K562 (cell line): Measurements from ENCODE around the gene PCDH9. TPM values are rescaled to one million over a fixed set of nuclear protein-coding genes. Genes with fewer than 3 reads are reported as not detected.

Experiments used
- ATAC-seq: fragments of 200-7000 bp; cut with Tn5 transposase; 3 replicates; pipeline ENCODE4 v1.9.1; 2020; ENCODE audit warnings: moderate library complexity
- BruUV-seq: library from RNA; stranded (reverse); fragments of 400-500 nt; replicated peaks from 2 replicates; lab custom pipeline; 2021; lab: Mats Ljungman, UMichigan
- CTCF ChIA-PET: fragments of 300-600 bp; formaldehyde crosslinking; extraction: SDS; loops from one replicate; lab custom pipeline; 2021; ENCODE audit warnings: low intra/inter-chr PET ratio; lab: Yijun Ruan, JAX
- POLR2A ChIA-PET: fragments of 300-600, 350-650 bp; sonication (Branson Sonifier 250); formaldehyde crosslinking; extraction: SDS; loops from one replicate; lab custom pipeline; 2021; ENCODE audit warnings: antibody characterized with exemption, inconsistent platforms; lab: Yijun Ruan, JAX
- DNase-seq, 4 experiments: peaks; one replicate each; pipeline versions ENCODE4 v3.0.0 to v3.0.0-alpha.2; 2011 to 2018; ENCODE audit warnings: low spot score in 3 of 4, mixed read lengths in 3 of 4; ENCODE audit errors: extremely low read depth in 1 of 4
- FAIRE-seq: peaks from 2 replicates; lab custom pipeline; 2011; peaks lifted over from hg19 to GRCh38; lab: Jason Lieb, UNC
- H2AFZ ChIP-seq: 2 replicates; pipeline ENCODE4 v1.6.0; 2011; ENCODE audit warnings: low read depth, low read length, control low read depth, inconsistent platforms
- H3K27ac ChIP-seq: fragments of 200-600 bp; 3 replicates; pipeline ENCODE4 v1.8.0; 2011; ENCODE audit warnings: low read depth, mild to moderate bottlenecking, control low read depth, inconsistent platforms, low read length, moderate library complexity, mixed read lengths; ENCODE audit errors: extremely low read depth
- H3K27me3 ChIP-seq, 2 experiments: fragments of 300-600 bp in 1 of 2; 2 replicates in 1 of 2; 3 replicates in 1 of 2; pipeline versions ENCODE4 v1.6.0 to v1.8.0; 2011; ENCODE audit warnings: inconsistent platforms in 2 of 2, low read length in 2 of 2, mild to moderate bottlenecking in 1 of 2, mixed read lengths in 1 of 2, moderate library complexity in 1 of 2; ENCODE audit not compliant: control insufficient read depth in 2 of 2, insufficient read depth in 2 of 2
- H3K36me3 ChIP-seq: fragments of 300-600 bp; 3 replicates; pipeline ENCODE4 v1.8.0; 2011; ENCODE audit warnings: mild to moderate bottlenecking, low read length, inconsistent platforms; ENCODE audit not compliant: control insufficient read depth, insufficient read depth
- H3K4me1 ChIP-seq, 2 experiments: fragments of 200-600 bp in 1 of 2; replicated peaks in 1 of 2; 2 replicates in 1 of 2; 3 replicates in 1 of 2; pipeline versions ENCODE4 v1.5.1 to v1.8.0; 2011; ENCODE audit warnings: inconsistent platforms in 2 of 2, low read length in 2 of 2, mild to moderate bottlenecking in 1 of 2, mixed read lengths in 1 of 2, moderate library complexity in 1 of 2; ENCODE audit not compliant: control insufficient read depth in 2 of 2, insufficient read depth in 2 of 2
- H3K4me2 ChIP-seq: 2 replicates; pipeline ENCODE4 v1.6.1; 2011; ENCODE audit warnings: low read length, control low read depth, inconsistent platforms, mixed read lengths; ENCODE audit not compliant: insufficient read depth
- H3K4me3 ChIP-seq: fragments of 200-600 bp; sonication (generic), shearing (Covaris generic); 2 replicates; pipeline ENCODE4 v1.5.1; 2016; ENCODE audit warnings: control low read depth, inconsistent platforms
- H3K79me2 ChIP-seq: fragments of 200-600 bp; 3 replicates; pipeline ENCODE4 v1.8.0; 2011; ENCODE audit warnings: low read length, inconsistent platforms; ENCODE audit not compliant: control insufficient read depth, insufficient read depth
- H3K9ac ChIP-seq, 2 experiments: 2 replicates each; pipeline versions ENCODE4 v1.6.0 to v1.6.1; 2011; ENCODE audit warnings: low read depth in 2 of 2, low read length in 2 of 2, control low read depth in 1 of 2, inconsistent platforms in 1 of 2, mild to moderate bottlenecking in 1 of 2, mixed read lengths in 1 of 2; ENCODE audit not compliant: insufficient read depth in 1 of 2
- H3K9me1 ChIP-seq: one replicate; pipeline ENCODE4 v1.6.0; 2011; ENCODE audit warnings: inconsistent platforms, mild to moderate bottlenecking, low read length, moderate library complexity; ENCODE audit not compliant: control insufficient read depth, insufficient read depth
- H3K9me3 ChIP-seq: replicated peaks from 2 replicates; pipeline ENCODE4 v1.5.1; 2011; ENCODE audit warnings: low read depth, low read length, inconsistent platforms; ENCODE audit not compliant: control insufficient read depth, insufficient read depth
- H4K20me1 ChIP-seq: replicated peaks from 2 replicates; pipeline ENCODE4 v1.6.1; 2011; ENCODE audit warnings: low read length, inconsistent platforms, mixed read lengths; ENCODE audit not compliant: control insufficient read depth, insufficient read depth
- CREM ChIP-seq: IDR thresholded peaks from 2 replicates; pipeline ENCODE4 v1.6.1; 2014; ENCODE audit warnings: antibody characterized with exemption, low read depth
- HMGXB4 ChIP-seq: sonication (generic); formaldehyde crosslinking; IDR thresholded peaks from 2 replicates; pipeline ENCODE4 v1.8.1; 2023; ENCODE audit warnings: mild to moderate bottlenecking, missing genetic modification reagents
- ZEB2 ChIP-seq: fragments of 450-650 bp; IDR thresholded peaks from 2 replicates; pipeline ENCODE4 v1.6.1; 2016
- WGBS: fragments of 100-300 bp; shearing (Covaris generic); methylation state at CpG from one replicate; pipeline ENCODE4 v1.1.6; 2016; ENCODE audit warnings: low coverage, mixed read lengths; ENCODE audit not compliant: insufficient coverage; ENCODE audit errors: missing lambda C conversion rate; 5-methylcytosine and 5-hydroxymethylcytosine counted together
- in situ Hi-C: fragments of 300-500 bp; cut with MboI; formaldehyde crosslinking; loops from 4 replicates; pipeline ENCODE4 v1.15.0; 2018; ENCODE audit warnings: inconsistent platforms, mixed read lengths
- intact Hi-C: fragments of 100-400 bp; cut with micrococcal nuclease; formaldehyde crosslinking; loops from 2 replicates; pipeline ENCODE4 v1.14.2; 2022
- polyA plus RNA-seq, 8 experiments: library from polyadenylated mRNA; depleted of rRNA in 4 of 8; stranded (reverse) in 5 of 8; unstranded in 3 of 8; fragments of >200 nt; fragmentation: Nextera tagmentation in 2 of 8; fragmentation: Illumina TruSeq in 1 of 8; extraction: Ambion mirVana in 2 of 8; extraction: Trizol in 1 of 8; gene quantifications; 2 replicates each; pipeline versions ENCODE4 v1.2.1 to v1.2.3, GENCODE V29; 2011 to 2014; ENCODE audit warnings: inconsistent platforms in 1 of 8, missing spikeins in 1 of 8
- total RNA-seq, 7 experiments: library from RNA; depleted of rRNA in 6 of 7; stranded (reverse); fragments of >200 nt in 6 of 7; fragmentation: Illumina TruSeq in 2 of 7; extraction: Trizol in 2 of 7; gene quantifications; 2 replicates each; pipeline versions ENCODE4 v1.2.1 to v1.2.3, GENCODE V29; 2011 to 2021; ENCODE audit warnings: low replicate concordance in 1 of 7

PCDH9 gene
- total and polyA plus RNA-seq, 9 of the 15 experiments (the other 6 are each of a cell fraction or from before 2014, with no cell fraction given): 1.1 to 6.7 (median 4.9) TPM

- TF ChIP-seq HMGXB4 (CRISPR knock-in tag): no peak
- TF ChIP-seq CREM: no peak
These were observed 679.0 kb downstream of the PCDH9 start (continued) for GRCh38 chr13:66551128-66551527.

GRCh38 chr13:66547685-66548084 is 682.5 kb downstream of the PCDH9 start:
- Histone ChIP-seq H4K20me1 (no peaks in the 10 kb centered on the region), H3K4me2 (no peak overlapping the region), H3K4me3 (no peak overlapping the region), H3K9me1 (no peaks in the 10 kb centered on the region), H3K36me3 (no peaks in the 10 kb centered on the region), H3K27me3 (no peaks in the 10 kb centered on the region), H3K9ac (no peak overlapping the region), H3K79me2 (no peaks in the 10 kb centered on the region), H2AFZ (no peak overlapping the region), H3K4me1 (no peaks in the 10 kb centered on the region), H3K9me3 (no peaks in the 10 kb centered on the region), H3K27ac (no peak overlapping the region)
- TF ChIP-seq ZEB2: no peak
- 63% methylated on average over 4 of the region's 4 CpGs for WGBS
- FAIRE-seq (no peak), DNase-seq (no peak), ATAC-seq (no peak)
- in situ Hi-C loops (no loop called here), intact Hi-C loops (no loop called here)
- POLR2A ChIA-PET: no interaction called here
- no TSS peak for BruUV-seq
- CTCF ChIA-PET: no interaction called here
